Activated T-cell treated with anti-CD3 and anti-CD28 coated beads, Interleukin-2, amount 50 U/mL, for 1 hour (primary cell): ENCODE results near the gene C12orf56.

Experiments used
- DNase-seq: peaks from one replicate; pipeline ENCODE4 v3.0.0-alpha.2; 2020

C12orf56 gene, protein sequence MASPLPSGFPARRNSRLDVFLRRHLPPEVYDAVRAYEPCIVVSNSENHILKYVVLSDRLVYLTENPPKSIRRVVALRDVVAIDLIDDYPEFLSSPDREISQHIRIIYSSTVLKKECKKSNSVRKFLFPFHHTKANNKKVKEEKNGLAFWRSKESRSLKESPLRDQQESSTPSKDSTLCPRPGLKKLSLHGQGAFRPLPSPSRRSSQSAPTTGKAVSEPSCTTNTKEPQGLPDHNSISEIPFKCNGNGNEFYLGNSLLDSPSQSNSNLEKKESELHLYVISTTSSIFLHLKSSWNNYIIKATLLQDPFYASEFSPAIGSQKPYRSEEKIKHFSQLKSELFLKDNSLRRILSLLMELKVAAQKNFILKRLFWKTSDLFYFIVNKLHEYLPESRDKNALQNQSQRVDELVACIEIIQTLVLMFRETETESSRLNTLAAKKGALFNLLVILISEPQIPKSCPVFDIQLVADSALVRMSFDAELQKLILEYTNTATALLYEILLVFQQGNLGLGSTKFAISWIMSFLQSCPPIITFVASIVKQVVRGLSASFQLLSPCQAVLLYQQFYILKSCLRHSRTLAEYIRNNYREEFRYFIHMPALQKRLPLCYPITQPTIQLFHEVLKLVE

DNA sequence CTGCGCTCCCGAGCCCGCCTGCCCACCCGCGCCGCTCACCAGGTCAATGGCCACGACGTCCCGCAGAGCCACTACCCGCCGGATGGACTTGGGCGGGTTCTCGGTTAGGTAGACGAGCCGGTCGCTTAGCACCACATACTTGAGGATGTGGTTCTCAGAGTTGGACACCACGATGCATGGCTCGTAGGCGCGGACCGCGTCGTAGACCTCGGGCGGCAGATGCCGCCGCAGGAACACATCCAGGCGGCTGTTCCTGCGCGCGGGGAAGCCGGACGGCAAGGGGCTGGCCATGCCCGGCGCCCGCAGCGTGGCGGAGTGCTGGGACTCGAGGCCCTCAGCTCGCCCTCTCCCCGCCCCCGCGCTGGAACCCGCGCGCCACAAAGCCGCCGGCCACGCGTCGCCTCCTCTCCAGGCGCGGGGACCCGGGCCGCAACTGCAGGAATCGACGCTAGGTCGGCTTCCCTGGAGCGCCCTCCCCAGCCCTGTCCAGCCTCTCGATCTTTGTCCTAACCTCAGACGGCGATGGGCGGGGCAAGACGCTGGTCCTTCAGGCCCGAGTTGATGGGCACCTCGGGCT is at the start of gene C12orf56:
TSS of gene C12orf56 (minus strand) at position 484 of the 577 bp plus-strand sequence. CDS start at position 291, 193 bp downstream.
- DNase-seq = peak; percentile 33

DNA sequence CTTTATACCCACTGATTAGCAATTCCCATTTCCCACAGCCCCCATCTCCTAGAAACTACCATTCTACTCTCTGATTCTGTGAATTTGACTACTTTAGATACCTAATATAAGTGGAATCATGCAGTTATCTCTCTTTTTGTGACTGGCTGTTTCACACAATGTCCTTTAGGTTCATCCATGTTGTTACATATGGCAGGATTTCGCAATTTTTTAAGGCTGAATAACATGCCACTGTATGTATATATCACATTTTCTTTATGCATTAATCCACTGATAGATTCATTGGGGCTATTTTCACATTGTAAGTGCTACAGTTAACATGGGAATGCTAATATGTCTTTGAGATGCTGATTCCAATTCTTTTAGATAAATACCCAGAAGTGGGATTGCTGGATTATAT is 49.5 kb upstream of the C12orf56 start:
- no peak for DNase-seq

DNA sequence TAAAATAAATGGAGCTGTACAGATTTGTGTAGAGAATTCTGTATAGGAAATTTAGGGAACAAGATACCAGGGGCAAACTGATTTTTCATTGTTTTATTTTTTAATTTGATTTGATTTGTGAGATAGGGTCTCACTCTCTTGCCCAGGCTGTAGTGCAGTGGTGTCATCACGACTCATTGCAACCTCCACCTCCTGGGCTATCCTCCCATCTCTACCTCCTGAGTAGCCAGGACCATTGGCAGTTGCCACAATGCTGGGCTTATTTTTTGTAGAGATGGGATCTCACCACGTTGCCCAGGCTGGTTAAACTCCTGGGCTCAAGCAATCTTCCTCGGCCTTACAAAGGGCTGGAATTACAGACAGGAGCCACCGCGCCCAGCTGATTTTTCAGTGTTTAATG is 43.4 kb upstream of the C12orf56 start:
- no peak for DNase-seq

DNA sequence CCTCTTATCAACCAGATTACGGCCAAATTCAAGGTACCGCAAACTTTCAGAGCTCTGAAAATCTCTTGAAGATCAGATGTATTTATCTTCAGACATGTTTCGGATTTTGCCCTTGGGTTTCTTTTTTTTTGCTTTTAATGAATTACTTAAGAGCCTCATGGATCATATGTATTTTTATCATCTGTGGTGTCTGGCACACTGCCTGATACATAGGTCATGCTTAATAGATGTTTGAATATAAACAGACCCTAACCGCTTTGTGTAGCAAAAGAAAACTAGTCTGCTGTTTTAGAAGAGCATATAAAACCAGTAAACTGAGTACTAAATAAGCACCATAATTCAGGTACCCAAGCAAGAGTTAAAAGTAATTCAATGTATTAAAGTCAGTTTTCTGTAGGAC is 41.2 kb upstream of the C12orf56 start:
- DNase-seq = no peak

DNA sequence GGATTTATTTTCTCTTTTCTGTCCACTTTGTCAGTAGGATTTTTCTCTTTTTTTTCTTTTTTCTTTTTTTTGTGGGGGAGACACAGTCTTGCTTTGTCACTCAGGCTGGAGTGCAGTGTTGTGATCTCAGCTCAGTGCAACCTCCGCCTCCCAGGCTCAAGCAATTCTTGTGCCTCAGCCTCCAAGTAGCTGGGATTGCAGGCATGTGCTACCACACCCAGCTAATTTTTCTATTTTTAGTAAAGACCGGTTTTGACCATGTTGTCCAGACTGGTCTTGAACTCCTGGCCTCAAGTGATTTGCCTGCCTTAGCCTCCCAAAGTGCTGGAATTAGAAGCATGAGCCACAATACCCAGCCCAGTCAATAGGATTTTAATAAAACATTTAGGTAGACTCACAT is 40.3 kb upstream of the C12orf56 start:
- DNase-seq = no peak

DNA sequence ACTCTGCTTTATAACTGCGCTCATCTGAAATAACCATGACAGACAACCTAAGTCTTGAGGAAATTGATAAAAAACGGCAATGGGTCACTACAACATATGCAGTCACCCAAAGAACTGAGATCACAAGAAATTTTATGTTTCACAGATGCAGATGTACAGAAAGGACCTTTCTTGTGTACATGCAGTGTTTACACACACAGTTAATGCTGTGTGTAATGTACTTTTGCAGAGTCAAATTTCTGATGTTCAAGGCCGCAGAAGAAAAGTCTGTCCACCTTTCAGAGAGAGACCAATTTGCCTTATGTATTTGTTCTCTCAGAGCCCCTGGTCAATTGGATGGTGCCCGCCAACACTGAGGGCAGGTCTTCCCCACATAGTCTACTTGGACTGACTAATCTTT is 38.4 kb upstream of the C12orf56 start:
- no peak for DNase-seq

DNA sequence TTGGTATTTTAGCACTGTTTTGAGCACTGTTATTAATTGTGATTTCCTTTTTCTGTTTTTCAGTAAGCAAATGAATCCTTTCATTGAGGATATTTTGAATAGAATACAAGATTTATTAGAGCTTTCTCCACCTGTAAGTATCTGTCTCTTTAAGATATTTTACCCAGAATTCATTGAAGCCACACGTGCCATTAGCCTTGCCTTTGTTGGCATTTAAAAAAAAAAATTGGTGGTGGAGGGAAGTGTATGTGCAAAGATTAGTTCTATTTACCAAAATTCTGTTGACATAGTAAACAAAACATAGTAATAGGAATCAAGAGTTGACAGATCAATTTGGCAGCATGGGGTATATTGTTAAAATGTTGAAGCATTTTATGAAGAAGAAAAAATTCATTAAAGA is 37.4 kb upstream of the C12orf56 start:
- no peak for DNase-seq

DNA sequence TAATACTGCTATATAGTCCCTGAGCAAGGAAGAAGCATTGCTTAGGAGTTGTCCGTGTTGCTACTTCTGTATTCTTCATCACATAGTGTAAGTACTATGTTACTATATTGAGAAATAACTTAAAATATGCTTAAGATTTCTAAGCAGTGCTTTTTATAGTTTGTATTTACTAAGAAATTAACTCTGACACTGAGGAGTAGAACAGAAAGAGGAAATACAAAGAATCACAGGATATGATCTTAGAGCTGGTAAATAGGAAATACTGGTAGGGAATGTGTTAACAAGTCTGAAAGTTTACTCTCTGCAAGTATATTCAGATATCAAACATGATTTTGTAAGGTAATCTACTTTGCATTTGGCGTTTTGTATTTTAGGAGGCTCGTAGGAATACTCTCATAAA is 29.1 kb upstream of the C12orf56 start:
- DNase-seq = no peak

DNA sequence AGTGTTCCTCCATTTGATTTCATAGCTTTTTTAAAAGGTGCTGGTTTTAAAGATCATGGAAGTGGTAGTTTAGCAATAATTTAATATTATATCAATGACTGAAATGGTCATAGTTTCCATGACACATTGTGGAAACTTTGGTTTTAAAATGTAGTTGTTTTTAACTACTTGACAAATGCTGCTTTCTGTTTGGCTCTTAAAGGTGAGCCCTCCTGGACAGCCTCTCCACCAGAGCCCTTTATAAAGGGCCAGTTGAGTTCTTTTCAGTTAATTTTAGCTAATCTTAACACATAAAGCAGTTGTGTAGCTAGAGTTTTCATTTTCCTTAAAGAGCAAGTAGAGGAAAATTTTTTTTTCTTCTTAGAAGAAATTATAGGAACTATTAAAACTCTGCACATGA is 27.7 kb upstream of the C12orf56 start:
- no peak for DNase-seq

DNA sequence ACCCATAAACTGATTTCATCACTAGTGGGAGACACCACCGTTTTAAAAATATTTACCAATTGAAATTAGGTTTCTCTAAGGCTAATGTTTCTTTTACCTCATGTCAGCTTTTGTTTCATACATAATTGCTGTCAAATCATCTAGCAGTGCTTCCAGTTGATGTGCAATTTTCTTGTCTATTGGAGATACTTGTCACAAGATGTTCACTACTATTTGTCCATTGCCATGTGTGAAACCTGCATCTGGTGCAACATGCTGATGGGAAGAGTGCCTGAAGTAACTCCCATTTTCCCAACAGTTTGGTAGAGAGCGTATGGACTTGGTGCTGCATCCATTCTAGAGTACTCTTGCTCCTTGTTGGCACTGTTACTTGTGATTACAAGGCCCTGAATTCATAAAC is 23.3 kb upstream of the C12orf56 start:
- no peak for DNase-seq

DNA sequence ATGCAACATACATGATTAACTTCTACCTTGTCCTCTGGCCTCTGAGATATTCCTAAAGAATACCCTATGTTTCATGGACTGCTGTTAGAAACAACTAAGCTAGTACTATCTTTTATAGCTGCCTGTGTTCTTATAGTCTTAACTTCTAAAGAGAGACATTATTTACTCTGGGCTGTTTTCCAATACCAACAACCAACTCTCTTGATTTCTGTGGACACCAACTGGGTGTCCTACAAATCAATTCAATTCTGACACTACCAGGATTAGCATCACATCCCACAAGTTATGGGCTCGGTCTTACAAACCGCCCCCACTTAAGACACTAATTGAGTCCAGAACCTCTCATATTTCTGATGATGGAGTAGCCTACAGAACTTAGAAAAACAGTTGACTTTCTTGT is 21.9 kb upstream of the C12orf56 start:
- DNase-seq = no peak

DNA sequence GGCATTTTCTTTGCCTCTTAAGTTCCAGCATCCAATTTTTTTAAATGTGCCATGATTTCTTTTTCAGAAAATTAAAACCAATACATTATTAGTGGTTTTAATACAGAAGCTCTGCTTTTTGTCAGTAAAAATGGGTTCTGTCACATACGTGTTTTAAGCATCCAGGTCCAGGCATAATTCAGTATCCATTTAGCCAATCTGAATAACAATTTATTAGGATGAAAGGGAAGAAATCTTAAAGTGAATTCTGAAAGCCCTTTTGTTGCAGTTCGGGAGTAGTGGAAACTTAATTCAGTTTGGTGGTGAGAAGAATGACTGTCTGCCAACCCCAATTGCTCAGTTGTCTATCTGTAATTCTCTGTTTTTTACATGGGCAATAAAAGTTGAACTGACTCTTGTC is 20.9 kb upstream of the C12orf56 start:
- no peak for DNase-seq

DNA sequence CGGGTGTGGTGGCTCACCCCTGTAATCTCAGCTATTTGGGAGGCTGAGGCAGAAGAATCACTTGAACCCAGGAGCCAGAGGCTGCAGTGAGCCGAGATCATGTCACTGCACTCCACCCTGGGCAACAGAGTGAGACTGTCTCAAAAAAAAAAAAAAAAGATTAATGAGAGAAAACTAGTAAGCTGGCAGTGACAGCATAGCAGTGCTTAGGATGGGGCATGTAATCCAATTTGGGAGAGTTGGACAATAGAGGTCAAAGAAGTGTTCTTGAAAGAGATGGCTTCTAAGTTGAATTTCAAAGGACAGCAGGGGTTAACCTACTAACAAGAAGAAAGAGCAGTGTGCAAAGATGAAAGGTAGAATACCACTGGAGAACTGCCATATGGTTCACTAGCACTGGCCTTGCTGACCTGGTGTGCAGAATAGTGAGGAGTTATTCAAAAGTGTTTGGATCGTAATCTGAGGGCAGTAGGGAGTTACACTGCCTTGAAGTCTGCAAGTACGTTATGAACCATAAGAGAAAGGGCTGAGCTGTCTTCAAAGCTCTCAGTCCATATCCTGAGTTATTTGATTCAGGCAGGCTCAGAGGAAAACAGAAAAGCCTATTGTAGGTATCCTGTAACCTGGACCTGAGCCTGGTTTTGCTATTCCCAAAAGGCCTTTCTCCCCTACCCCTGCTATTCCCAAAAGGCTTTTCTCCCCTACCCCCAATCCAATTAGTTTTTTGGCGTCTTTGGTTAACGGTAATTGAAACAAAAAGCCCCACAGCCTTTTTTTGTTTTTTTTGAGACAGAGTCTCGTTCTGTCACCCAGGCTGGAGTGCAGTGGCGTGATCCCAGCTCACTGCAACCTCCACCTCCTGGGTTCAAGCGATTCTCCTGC is 17.0 kb upstream of the C12orf56 start:
- DNase-seq = no peak

DNA sequence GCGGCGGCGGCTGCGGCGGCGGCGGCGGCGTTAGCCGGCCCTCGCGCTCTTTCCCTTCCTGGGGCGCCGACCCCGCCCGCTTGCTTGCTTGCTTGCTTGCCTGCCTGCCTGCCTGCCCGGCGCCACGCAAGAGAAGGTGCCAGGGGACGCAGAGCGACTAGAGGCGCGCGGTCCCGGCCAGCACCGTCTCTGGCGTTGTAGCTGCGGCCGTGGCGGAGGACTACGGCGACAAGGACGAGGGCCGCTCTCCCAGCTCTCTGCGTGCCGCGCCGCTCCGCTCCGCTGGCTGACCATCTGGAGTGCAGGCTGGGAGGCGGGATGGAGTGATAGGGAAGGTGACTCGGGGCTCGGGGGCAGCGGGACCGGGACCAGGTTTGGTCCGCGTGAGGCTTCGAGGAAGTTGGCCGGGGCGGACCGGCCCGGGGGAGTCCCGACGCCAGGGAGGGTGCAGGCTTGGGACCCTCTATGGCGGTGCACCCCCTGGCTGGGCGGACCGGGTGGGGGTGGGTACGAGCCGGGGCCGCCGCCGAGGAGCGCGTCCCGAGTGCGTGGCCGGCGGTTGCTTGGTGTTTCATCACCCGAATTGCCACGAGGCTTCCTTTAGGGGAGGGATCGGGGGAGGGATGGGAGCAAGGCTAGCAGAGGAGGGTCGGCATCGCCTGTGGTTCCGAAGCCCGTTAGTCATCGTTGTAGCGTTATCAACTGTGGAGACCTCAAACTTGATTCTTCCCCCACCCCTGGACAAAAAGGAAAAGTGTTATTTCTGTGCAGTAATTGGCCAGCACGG is 14.1 kb upstream of the C12orf56 start:
- DNase-seq = peak; percentile 56

DNA sequence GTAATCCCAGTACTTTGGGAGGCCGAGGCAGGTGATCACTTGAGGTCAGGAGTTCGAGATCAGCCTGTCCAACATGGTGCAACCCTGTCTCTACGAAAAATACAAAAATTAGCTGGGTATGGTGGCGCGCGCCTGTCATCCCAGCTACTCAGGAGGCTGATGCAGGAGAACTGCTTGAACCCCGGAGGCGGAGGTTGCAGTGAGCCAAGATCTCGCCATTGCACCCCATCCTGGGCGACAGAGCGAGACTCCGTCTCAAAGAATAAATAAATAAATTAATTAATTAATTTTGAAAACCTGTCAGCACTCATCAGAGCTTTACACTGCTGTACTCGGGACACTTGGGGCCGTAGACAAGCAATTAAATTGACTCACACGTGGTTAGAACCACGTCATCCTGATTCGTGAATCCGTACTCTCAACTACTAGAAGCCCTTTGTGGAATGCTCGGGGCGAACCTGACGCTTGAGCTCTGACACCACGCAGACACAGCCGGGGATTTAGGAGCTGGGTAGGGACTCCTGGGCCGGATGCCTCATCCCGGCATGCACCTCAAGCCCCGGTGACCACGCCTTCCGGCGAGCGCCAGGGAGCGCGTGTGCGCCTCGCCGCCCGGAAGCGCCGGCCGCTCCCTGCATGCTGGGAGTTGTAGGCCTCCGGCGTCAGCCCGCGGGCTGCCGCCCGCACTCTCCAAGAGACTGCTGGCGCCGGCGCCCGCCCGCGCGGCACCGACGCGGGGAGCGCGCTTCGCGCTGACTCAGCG is 13.3 kb upstream of the C12orf56 start, which contains the start of gene XPOT:
TSS of gene XPOT (plus strand) at position 686 of the 763 bp plus-strand sequence. CDS start 5,644 bp downstream, outside the sequence.
- peak; percentile 91 for DNase-seq

DNA sequence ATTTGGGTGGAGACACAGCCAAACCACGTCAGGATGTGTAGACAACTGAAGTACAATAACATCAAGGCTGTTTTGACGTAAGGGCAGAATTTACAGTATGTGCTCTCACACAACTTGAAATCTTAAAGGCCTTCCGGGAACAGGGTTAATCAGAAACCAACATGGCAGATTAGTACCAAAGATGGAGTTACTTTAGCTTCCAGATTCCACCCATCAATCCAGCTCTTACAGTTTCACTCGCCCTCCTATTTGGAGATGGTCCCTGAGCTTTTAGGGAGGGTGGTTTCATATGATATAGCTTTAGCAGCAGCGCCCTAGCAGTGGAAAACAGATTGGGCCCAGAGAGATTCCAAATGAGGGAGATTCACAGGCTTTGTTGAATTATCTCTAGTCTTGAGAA is 11.6 kb upstream of the C12orf56 start:
- DNase-seq = no peak

DNA sequence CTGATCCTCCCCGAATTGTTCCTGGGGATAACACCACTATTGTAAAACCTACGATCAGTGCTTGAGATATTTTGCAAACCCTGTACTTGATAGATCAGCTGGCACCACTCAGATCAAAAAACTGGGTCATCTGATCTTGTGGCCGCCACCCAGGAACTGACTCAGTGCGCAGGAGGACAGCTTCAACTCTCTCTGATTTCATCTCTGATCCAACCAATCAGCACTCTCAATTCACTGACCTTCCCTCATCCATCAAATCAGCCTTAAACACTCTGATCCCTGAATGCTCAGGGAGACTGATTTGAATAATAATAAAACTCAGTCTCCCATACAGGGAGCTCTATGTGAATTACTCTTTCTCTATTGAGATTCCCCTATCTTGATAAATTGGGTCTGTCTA is 9.5 kb upstream of the C12orf56 start:
- DNase-seq = no peak

DNA sequence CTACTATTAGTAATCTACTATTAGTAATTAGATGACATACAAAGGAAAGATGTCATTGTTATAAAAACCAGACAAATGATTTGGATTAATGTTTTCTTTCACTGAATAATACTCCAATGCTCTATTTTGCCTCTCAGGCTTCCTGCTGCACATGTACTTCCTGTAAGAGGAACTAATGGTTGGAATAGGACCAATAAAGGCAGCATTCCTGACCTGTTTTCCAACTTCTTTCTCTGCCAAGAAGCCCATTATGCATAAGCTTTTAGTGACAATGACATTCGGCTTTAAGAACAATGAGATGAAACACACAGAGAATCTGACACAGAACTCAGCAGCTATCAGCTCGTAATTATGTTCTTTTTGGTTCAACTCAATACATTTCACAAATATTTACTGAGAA is 5.2 kb upstream of the C12orf56 start:
- DNase-seq = no peak

DNA sequence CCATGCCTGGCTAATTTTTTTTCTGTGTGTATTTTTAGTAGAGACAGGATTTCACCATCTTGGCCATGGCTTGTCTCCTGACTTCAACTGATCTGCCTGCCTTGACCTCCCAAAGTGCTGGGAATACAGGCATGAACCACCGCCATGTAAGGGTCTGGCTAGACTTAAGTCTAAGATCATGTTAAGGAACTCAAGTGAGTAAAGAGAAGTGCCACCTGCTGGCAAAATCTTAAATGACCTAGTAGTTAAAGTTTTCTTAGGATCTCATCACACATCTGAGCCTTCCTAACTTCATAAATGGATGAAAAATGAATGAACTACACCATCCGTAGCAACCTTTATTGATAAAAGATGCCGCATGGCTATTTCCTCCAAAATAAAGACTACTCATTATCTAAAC is 1.7 kb upstream of the C12orf56 start:
- DNase-seq = no peak

DNA sequence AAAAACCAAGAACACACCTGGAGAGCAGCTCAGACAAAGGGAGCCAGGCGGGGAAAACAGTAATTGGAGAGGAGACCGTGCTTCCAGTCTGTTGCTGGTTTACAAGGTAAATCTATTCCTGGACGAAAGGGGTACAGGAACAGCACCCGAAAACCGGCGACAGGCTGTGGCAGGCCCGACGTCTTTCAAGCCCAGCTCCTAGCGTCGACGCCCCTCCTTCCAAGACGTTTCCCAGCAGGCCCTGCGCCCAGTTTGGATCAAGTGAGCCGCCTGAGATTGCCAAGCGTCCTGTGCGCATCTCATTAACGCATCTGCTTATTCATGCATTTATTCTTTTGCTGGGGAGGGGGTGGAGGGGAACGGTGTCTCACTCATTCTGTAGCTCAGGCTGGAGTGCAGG is 1.4 kb downstream of the C12orf56 start:
- DNase-seq = no peak

DNA sequence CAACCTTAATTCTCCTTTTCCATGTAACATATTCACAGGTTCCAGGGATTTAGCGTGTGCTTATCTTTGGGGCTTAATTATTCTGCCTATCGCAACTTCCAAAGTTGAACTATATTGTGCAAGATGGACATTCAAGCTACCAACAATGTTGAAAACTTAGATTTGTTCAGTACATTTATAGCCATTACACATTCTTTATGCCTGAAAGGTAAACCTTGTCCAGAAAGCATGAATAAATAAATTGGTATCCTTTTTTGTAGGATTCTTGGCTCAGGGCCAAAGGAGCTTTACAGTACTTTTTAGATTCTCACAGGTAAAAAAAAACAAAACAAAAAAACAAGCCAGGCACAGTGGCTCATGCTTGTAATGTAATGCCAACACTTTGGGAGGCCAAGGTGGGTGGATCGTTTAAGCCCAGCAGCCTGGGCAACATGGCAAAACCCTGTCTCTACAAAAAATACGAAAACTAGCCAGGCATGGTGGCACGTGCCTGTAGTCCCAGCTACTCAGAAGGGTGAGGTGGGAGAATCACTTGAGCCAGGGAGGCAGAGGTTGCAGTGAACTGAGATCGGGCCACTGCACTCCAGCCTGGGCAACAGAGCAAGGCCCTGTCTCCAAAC is 3.3 kb downstream of the C12orf56 start:
- DNase-seq = no peak
